Epithelial cell of prostate (primary cell): ENCODE measurements around the gene NIPAL1.

Experiments used
- DNase-seq: peaks from one replicate; pipeline ENCODE4 v3.0.0-alpha.2; 2011; ENCODE audit warnings: low read depth, low spot score
- H3K27ac ChIP-seq: fragments of 450-650 bp; 2 replicates; pipeline ENCODE4 v1.5.1; 2017; ENCODE audit warnings: mild to moderate bottlenecking

The NIPAL1 gene

DNA sequence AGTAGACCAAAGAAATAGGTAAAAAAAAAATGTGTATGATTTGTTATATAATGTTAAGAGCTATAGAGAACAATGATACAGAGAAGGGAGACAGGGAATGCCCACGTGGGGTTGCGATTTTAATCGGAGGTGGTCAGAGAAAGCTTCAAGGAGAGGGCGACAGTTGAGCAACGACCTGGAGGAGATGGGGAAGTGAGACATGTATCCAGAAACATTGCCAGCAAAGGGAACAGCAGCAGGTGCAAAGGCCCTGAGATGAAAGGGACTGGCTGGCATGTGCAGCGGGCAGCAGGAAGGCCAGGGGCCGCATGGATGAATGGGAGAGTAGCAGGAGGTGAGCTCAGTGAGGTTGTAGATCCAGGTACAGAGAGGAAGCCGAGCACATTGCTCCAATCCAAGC is 32.9 kb downstream of the NIPAL1 start:
- no peak overlapping the region for H3K27ac ChIP-seq
- DNase-seq: no peak

DNA sequence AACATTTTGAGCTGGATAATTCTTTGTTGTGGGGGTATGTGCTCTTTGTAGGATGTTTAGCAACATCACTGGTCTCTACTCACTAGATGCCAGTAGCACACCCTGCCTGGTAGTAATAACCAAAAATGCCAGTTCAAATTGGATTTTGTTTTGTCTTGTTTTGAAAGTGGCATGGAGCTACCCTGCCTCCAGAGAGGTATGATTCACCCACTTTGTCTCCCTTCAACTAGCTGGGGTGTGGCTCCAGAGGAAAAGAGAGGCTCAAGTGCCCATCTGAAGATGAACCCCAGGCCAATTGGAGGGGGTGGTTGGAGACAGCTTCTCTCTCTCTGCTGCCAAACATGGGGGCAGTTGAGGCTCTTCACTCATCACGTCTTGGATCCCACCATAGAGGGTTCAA is 34.5 kb downstream of the NIPAL1 start:
- DNase-seq: no peak
- no peak overlapping the region for H3K27ac ChIP-seq

DNA sequence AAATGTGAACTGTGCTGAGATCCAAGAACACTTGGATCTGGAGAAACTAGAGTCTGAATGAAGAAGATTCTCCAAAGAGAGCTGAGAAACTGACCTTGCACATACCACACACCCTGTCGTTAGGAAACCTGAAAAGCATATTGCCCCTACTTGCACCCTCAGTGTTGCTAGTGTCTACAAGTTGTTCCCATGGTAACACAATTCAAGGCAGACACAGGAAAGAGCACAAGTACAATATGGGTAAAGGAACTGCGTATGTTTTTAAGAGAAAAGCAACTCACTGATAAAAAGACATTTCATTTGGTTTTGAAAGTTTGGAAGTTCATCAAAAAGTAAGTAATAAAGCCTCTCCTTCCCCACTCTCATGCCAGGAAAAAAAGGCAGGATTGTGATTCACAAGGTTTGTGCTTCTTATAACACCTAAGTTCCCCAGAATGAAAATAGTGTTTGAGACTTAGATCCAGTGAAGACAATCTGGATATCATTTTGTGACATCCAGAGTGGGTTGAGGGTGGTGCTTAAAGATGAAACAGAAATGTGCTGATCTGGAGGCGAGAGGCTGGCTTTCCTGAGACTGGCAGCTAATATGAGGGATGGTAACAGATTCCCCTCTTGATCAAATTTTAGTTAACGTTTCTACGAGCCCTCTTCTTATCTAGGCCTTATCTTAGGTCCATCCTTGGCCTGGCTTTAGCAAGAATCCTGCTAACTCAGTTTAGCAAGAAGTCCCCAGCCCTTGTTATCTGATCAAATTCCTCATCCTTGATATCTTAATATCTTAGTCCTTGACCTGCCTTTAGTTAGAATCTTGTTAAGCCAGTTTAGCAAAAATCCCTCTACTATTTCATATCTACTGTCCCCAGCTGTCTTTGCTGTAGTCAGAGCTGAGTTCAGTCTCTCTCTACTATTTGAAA is 42.3 kb downstream of the NIPAL1 start:
- no peak overlapping the region for H3K27ac ChIP-seq
- DNase-seq: no peak

- no peak for DNase-seq
- H3K27ac ChIP-seq: no peak overlapping the region
Measured at GRCh38 chr4:48064349-48064748, 47.8 kb downstream of the NIPAL1 start.

- no peak overlapping the region for H3K27ac ChIP-seq
Measured at GRCh38 chr4:48065587-48066052, 49.0 kb downstream of the NIPAL1 start.

DNA sequence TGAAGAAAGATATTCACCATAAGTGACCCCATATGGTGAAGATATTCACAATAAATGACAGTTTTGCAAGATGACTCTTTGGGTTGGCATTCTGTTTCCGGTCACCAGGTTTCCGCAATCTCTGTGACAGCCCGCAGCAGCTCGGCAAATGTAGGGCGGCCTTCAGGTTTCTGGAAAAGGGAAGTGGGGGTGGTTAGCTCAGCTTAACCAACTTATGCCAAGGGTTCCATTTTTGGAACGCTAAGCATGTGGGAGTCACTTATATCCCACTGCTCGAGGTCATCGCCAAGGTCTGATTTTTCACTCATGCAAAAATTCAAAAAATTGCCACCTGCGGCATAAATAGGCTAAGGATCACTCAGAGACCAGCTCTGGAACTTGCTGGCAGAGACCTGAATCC is 51.0 kb downstream of the NIPAL1 start:
- DNase-seq: no peak

More at GRCh38 chr4:48065587-48066052, 49.0 kb downstream of the NIPAL1 start:
- DNase-seq: no peak

DNA sequence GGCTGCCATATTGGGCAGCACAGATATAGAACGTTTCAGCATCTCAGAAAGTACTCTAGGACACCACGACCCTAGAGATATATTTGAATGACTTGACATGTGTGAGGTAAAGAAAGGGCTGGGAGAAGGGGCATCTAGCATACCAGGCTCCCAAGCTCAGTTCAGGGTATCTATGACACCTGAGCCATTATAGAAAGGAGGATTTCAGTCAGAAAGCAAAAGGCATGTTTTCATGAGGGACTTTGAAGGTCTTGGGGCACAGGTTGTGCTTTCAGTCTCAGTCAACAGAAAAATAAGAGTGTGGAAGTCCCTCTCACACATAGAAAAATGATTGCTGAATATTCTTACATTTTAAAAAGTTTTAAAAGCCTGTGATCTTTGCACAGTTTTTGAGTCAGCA is 51.6 kb downstream of the NIPAL1 start:
- no peak for DNase-seq
- no peak overlapping the region for H3K27ac ChIP-seq

More for the DNA sequence above, 51.0 kb downstream of the NIPAL1 start:
- no peak overlapping the region for H3K27ac ChIP-seq

GRCh38 chr4:48069026-48069425 is 52.5 kb downstream of the NIPAL1 start:
- no peak for DNase-seq
- H3K27ac ChIP-seq: no peak overlapping the region

DNA sequence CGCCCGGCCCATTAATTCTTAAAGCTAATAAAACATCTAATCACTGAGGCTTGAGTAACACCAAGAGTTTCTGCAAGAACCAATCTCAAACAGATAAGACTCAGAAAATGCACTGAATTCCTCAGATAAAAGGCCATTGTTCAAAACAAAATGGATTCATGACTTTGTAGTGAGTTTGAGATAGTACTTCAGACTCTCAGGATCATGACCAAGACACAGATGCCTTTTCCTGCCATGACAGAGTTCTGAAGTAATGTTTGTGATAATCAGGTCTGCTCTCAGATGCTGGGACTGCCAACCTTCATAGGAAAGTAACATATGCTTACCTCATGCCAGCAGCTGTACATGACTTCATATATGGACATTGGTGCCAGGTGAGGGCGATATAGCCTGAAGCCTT is 54.6 kb downstream of the NIPAL1 start:
- DNase-seq: no peak
- H3K27ac ChIP-seq: no peak overlapping the region

DNA sequence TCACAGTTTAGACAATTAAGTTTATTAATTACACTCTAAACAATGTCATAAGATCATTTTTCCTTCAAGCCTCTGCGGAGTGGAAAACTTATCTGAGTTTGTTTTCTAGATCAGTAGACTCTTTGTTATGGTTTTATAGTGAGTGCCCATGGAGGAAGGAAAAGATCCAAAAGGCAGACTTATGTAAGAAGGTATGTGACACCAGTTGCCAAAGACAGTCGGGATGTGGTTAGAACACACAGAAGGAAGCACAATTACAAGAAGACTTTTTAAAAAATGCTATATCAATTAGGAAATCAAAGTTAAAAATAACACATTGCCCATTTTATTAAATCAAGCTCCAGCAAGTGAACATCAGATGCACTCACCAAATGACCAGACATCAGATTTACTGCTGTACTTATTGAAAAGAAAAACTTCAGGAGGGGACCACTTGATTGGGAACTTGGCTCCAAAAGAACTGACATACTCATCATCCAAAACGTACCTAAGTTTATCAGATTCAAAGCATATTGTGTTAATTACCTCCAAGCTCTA is 57.1 kb downstream of the NIPAL1 start:
- no peak overlapping the region for H3K27ac ChIP-seq
- DNase-seq: no peak

- H3K27ac ChIP-seq: no peak overlapping the region
- no peak for DNase-seq
Measured at GRCh38 chr4:48074657-48075056, 58.1 kb downstream of the NIPAL1 start.

- DNase-seq: no peak
- H3K27ac ChIP-seq: no peak overlapping the region
Measured at GRCh38 chr4:48078425-48078824, 61.9 kb downstream of the NIPAL1 start.

DNA sequence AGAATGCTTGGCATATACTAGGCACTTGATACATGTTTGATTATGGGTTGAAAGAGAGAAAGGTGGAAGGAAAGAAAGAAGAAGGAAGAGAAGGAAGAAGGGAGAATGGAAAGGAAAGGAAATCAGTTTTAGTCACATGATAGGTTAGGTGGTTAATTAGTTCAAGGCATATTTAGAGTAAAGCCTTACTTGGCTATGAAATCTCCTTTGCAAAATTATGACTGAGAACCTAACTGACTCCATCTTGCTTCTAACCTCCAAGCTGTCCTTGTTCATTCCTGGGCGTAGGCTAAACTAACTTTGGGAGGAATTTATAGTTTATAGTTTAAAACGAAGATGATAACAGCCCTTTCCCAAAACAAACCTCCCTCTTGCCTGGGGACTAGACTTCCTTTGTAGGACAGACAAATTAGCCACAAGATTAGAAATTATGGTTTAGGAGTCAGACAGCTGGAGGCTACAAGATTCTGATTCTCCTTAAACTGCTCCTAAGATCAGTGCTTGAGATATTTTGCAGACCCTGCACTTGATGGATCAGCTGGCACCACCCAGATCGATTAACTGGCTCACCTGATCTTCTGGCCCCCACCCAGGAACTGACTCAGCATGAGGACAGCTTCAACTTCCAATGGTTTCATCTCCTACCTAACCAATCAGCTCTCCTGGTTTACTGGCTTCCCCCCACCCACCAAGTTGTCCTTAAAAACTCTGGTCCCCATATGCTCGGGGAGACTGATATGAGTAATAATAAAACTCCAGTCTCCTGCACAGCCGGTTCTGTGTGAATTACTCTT is 62.5 kb downstream of the NIPAL1 start:
- H3K27ac ChIP-seq: no peak overlapping the region
- no peak for DNase-seq

GRCh38 chr4:48079972-48080391 is 63.4 kb downstream of the NIPAL1 start:
- DNase-seq: no peak
- peak overlapping the region; percentile 3 for H3K27ac ChIP-seq

GRCh38 chr4:48081196-48081595 is 64.6 kb downstream of the NIPAL1 start:
- DNase-seq: no peak
- H3K27ac ChIP-seq: no peak overlapping the region

DNA sequence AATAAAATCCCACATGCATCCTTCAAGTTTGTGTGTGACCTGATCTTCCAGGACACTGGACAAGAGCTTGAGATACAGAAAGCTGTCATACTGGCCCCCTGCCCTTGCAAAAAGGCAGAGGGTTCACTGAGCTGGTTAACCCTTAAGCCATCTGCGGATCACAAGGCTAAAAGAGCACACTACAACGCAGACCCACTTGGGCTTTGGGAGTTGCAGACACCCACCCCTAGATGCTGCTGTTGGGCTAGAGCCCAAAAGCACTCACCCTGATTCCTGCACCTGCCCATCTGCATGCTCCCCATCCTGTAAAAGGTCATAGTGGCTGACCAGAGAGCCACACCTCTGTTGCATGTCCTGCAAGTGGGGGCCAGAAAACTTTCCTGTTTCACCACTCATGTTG is 66.4 kb downstream of the NIPAL1 start:
- no peak for DNase-seq
- no peak overlapping the region for H3K27ac ChIP-seq

GRCh38 chr4:48085821-48086589 is 69.4 kb downstream of the NIPAL1 start:
- no peak for DNase-seq
- H3K27ac ChIP-seq: no peak overlapping the region
